GM18867 (cell line): ENCODE results near the gene MYL3.
"Not testable (repeated sequence)": the region's sequence is repeated elsewhere in the genome, so short reads cannot be mapped to it uniquely, and the experiment has no call there.

ENCODE experiments used
- ATAC-seq: cut with Tn5 transposase; IDR thresholded peaks from one replicate; pipeline ENCODE4 v1.9.1; 2021; ENCODE audit warnings: mild to moderate bottlenecking, moderate library complexity; ENCODE audit not compliant: unreplicated experiment

Gene MYL3

GRCh38 chr3:46863261-46863782 lies at the start of gene MYL3:
TSS of gene MYL3 (minus strand) at chr3:46863444. CDS start at chr3:46863390, 54 bp downstream.
- no peak for ATAC-seq

GRCh38 chr3:46912986-46913385 lies 49.7 kb upstream of the MYL3 start:
- no peak for ATAC-seq

GRCh38 chr3:46910914-46911313 lies 47.7 kb upstream of the MYL3 start:
- not testable (repeated sequence) for ATAC-seq

- no peak for ATAC-seq
Observed at GRCh38 chr3:46910166-46910760, 47.0 kb upstream of the MYL3 start.

GRCh38 chr3:46909535-46910161 lies 46.4 kb upstream of the MYL3 start:
- peak; percentile 63 for ATAC-seq

GRCh38 chr3:46908986-46909534 lies 45.8 kb upstream of the MYL3 start:
- ATAC-seq = no peak

- no peak for ATAC-seq
Observed at GRCh38 chr3:46908294-46908985, 45.2 kb upstream of the MYL3 start.

- no peak for ATAC-seq
Observed at GRCh38 chr3:46907960-46908293, 44.7 kb upstream of the MYL3 start.

GRCh38 chr3:46907271-46907670 lies 44.0 kb upstream of the MYL3 start:
- no peak for ATAC-seq

- no peak for ATAC-seq
Observed at GRCh38 chr3:46906471-46907058, 43.3 kb upstream of the MYL3 start.

GRCh38 chr3:46905661-46906451 lies 42.6 kb upstream of the MYL3 start:
- ATAC-seq = no peak

GRCh38 chr3:46905213-46905560 lies 41.9 kb upstream of the MYL3 start:
- no peak for ATAC-seq

- ATAC-seq = no peak
Observed at GRCh38 chr3:46904303-46905212, 41.3 kb upstream of the MYL3 start.

- no peak for ATAC-seq
Observed at GRCh38 chr3:46903341-46904302, 40.4 kb upstream of the MYL3 start.

- ATAC-seq = no peak
Observed at GRCh38 chr3:46902188-46902631, 39.0 kb upstream of the MYL3 start.

GRCh38 chr3:46901591-46902187 lies 38.4 kb upstream of the MYL3 start:
- ATAC-seq = no peak

GRCh38 chr3:46901061-46901460 lies 37.8 kb upstream of the MYL3 start:
- no peak for ATAC-seq

- ATAC-seq = no peak
Observed at GRCh38 chr3:46900356-46900755, 37.1 kb upstream of the MYL3 start.
